HL-60 (cell line): ENCODE results near the gene SLC9C1.
"Not testable (repeated sequence)": the region's sequence is repeated elsewhere in the genome, so short reads cannot be mapped to it uniquely, and the experiment has no call there.

ENCODE experiments used
- DNase-seq, 2 experiments: peaks; one replicate each; pipeline ENCODE4 v3.0.0-alpha.2; 2010 to 2020; ENCODE audit warnings: low read depth in 1 of 2, low spot score in 1 of 2
- H3K27ac ChIP-seq: fragments of 250-450 bp; sonication (Bioruptor Pico); replicated peaks from 2 replicates; pipeline ENCODE4 v1.5.1; 2020; ENCODE audit warnings: mild to moderate bottlenecking, moderate library complexity
- H3K27me3 ChIP-seq: fragments of 250-450 bp; sonication (Bioruptor Pico); 2 replicates; pipeline ENCODE4 v1.5.1; 2021; ENCODE audit warnings: mild to moderate bottlenecking, moderate library complexity; ENCODE audit not compliant: insufficient read depth, poor library complexity, severe bottlenecking
- H3K4me3 ChIP-seq: replicated peaks from 2 replicates; pipeline ENCODE4 v1.5.1; 2011; ENCODE audit warnings: mild to moderate bottlenecking, control low read depth, low read length; ENCODE audit not compliant: insufficient read depth
- CTCF ChIP-seq: IDR thresholded peaks from one replicate; pipeline ENCODE4 v1.5.1; 2011; ENCODE audit warnings: low read length, control low read depth, inconsistent platforms; ENCODE audit not compliant: insufficient read depth
- GABPA ChIP-seq: IDR thresholded peaks from 2 replicates; pipeline ENCODE4 v1.6.1; 2012; ENCODE audit warnings: low read depth
- POLR2AphosphoS5 ChIP-seq: IDR thresholded peaks from 2 replicates; pipeline ENCODE4 v1.6.1; 2012; ENCODE audit warnings: low read depth
- REST ChIP-seq: IDR thresholded peaks from 2 replicates; pipeline ENCODE4 v1.6.1; 2012; ENCODE audit warnings: low read depth; ENCODE audit not compliant: insufficient replicate concordance
- SPI1 ChIP-seq: IDR thresholded peaks from 2 replicates; pipeline ENCODE4 v1.6.1; 2012; ENCODE audit warnings: low read depth, mild to moderate bottlenecking, borderline replicate concordance

The SLC9C1 gene

GRCh38 chr3:112197131-112197530 lies 96.9 kb downstream of the SLC9C1 start:
- H3K27me3 ChIP-seq: no peaks in the 10 kb centered on the region
- H3K4me3 ChIP-seq: no peak overlapping the region
- no peak for DNase-seq
- no peak overlapping the region for H3K27ac ChIP-seq
- no peak for TF ChIP-seq POLR2AphosphoS5
- no peak for TF ChIP-seq CTCF
- no peak for TF ChIP-seq SPI1
- no peak for TF ChIP-seq GABPA
- TF ChIP-seq REST: no peak

- Histone ChIP-seq H3K27ac (no peak overlapping the region), H3K4me3 (no peak overlapping the region), H3K27me3 (no peaks in the 10 kb centered on the region)
- TF ChIP-seq SPI1: no peak
- TF ChIP-seq CTCF: no peak
- no peak for TF ChIP-seq POLR2AphosphoS5
- no peak for TF ChIP-seq GABPA
- TF ChIP-seq REST: no peak
- DNase-seq: no peak
Measured at GRCh38 chr3:112187300-112187699, 106.7 kb downstream of the SLC9C1 start.

- DNase-seq, H3K27me3 ChIP-seq, H3K27ac ChIP-seq, H3K4me3 ChIP-seq: not testable (repeated sequence)
Measured at GRCh38 chr3:112185423-112186035, 108.5 kb downstream of the SLC9C1 start.

GRCh38 chr3:112175646-112176045 lies 118.4 kb downstream of the SLC9C1 start:
- Histone ChIP-seq H3K27ac (no peak overlapping the region), H3K4me3 (no peak overlapping the region), H3K27me3 (no peaks in the 10 kb centered on the region)
- no peak for TF ChIP-seq POLR2AphosphoS5
- TF ChIP-seq CTCF: no peak
- no peak for TF ChIP-seq SPI1
- TF ChIP-seq GABPA: no peak
- no peak for TF ChIP-seq REST
- DNase-seq: no peak
